CD4-positive, alpha-beta T cell treated with Interleukin-6 for 4 hours (primary cell): ENCODE data around the gene HIPK2.
"Not testable (repeated sequence)": the region's sequence is repeated elsewhere in the genome, so short reads cannot be mapped to it uniquely, and the experiment has no call there.

Experiments
- DNase-seq: peaks from one replicate; pipeline ENCODE4 v3.0.0-alpha.2; 2020; ENCODE audit warnings: mixed read lengths

The HIPK2 gene

GRCh38 chr7:139613971-139614411, 163.8 kb downstream of the HIPK2 start:
- no peak for DNase-seq

- not testable (repeated sequence) for DNase-seq
Measured at GRCh38 chr7:139611556-139611955, 166.2 kb downstream of the HIPK2 start.

GRCh38 chr7:139610595-139610994, 167.2 kb downstream of the HIPK2 start:
- DNase-seq = no peak

- no peak for DNase-seq
Measured at GRCh38 chr7:139603896-139604295, 173.9 kb downstream of the HIPK2 start.

GRCh38 chr7:139603282-139603681, 174.5 kb downstream of the HIPK2 start:
- no peak for DNase-seq

- no peak for DNase-seq
Measured at GRCh38 chr7:139602143-139602722, 175.6 kb downstream of the HIPK2 start.

GRCh38 chr7:139601176-139601575, 176.6 kb downstream of the HIPK2 start:
- DNase-seq = no peak

GRCh38 chr7:139600306-139600705, 177.5 kb downstream of the HIPK2 start:
- DNase-seq = no peak

GRCh38 chr7:139598642-139599041, 179.2 kb downstream of the HIPK2 start:
- no peak for DNase-seq

- DNase-seq = no peak
Measured at GRCh38 chr7:139597028-139597427, 180.8 kb downstream of the HIPK2 start.

- DNase-seq = no peak
Measured at GRCh38 chr7:139596626-139597025, 181.2 kb downstream of the HIPK2 start.

- no peak for DNase-seq
Measured at GRCh38 chr7:139595806-139596205, 182.0 kb downstream of the HIPK2 start.

GRCh38 chr7:139594911-139595476, 182.8 kb downstream of the HIPK2 start:
- no peak for DNase-seq

GRCh38 chr7:139594090-139594489, 183.7 kb downstream of the HIPK2 start:
- DNase-seq = no peak

GRCh38 chr7:139592801-139593461, 184.9 kb downstream of the HIPK2 start:
- DNase-seq = no peak

GRCh38 chr7:139591550-139592195, 186.1 kb downstream of the HIPK2 start:
- DNase-seq = no peak

- DNase-seq = no peak
Measured at GRCh38 chr7:139589474-139589873, 188.3 kb downstream of the HIPK2 start.

- no peak for DNase-seq
Measured at GRCh38 chr7:139588632-139589031, 189.2 kb downstream of the HIPK2 start.

GRCh38 chr7:139587535-139587934, 190.3 kb downstream of the HIPK2 start:
- DNase-seq = no peak

- DNase-seq = no peak
Measured at GRCh38 chr7:139586286-139586685, 191.5 kb downstream of the HIPK2 start.

- no peak for DNase-seq
Measured at GRCh38 chr7:139585042-139585441, 192.8 kb downstream of the HIPK2 start.

GRCh38 chr7:139583826-139584553, 193.8 kb downstream of the HIPK2 start:
- no peak for DNase-seq

- no peak for DNase-seq
Measured at GRCh38 chr7:139582671-139583155, 195.1 kb downstream of the HIPK2 start.
